Measurements from ENCODE around the gene GYPC.

Gene GYPC

DNA sequence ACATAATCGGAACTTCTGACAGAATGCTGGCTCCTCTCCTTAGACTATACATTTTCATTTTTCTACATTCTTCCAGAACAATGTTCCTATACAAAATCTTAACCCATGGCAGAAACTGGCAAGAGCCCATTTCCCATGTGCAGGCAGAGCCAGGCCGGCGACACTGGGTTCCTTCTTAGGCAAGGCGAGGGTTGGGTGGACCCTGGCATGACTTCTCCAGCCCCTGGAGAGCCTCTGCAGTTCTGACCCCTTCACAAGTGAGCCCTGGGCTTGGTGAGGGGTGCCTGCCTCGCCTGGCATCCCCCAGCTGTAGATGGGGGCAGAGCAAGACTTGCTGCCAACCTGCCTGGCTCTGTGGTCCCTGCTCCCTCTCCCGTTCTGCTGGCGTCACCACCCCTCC is 5.0 kb downstream of the GYPC start:
- Histone ChIP-seq H3K4me3 (ENCODE audit: low read depth, low read length, poor library complexity, severe bottlenecking) (no peak overlapping the region), H3K27me3 (ENCODE audit: insufficient read depth, low read length) (no peaks in the 10 kb centered on the region), H3K27ac (ENCODE audit: low read depth, low read length, poor library complexity, severe bottlenecking) (no peak overlapping the region), H3K9me3 (ENCODE audit: low read length) (no peaks in the 10 kb centered on the region), H2AFZ (ENCODE audit: low read length) (no peak overlapping the region), H3K9ac (ENCODE audit: low read length) (no peak overlapping the region), H3K4me2 (ENCODE audit: low read length) (no peak overlapping the region), H3F3A (ENCODE audit: insufficient read depth, low read length) (no peaks in the 10 kb centered on the region), H4K20me1 (ENCODE audit: insufficient read depth, low read length) (no peaks in the 10 kb centered on the region), H3K4me1 (ENCODE audit: insufficient read depth, low read length, severe bottlenecking) (no peaks in the 10 kb centered on the region), H3K79me2 (ENCODE audit: insufficient read depth, low read length) (no peaks in the 10 kb centered on the region), H3K9me2 (ENCODE audit: low read depth, low read length) (no peaks in the 10 kb centered on the region), H3K36me3 (ENCODE audit: insufficient read depth, low read length) (no peaks in the 10 kb centered on the region)
- no peak for TF ChIP-seq EZH2 (IDR thresholded peaks at IDR 0.05; ENCODE audit: borderline replicate concordance, low read length)
- TF ChIP-seq, protein P1, sequence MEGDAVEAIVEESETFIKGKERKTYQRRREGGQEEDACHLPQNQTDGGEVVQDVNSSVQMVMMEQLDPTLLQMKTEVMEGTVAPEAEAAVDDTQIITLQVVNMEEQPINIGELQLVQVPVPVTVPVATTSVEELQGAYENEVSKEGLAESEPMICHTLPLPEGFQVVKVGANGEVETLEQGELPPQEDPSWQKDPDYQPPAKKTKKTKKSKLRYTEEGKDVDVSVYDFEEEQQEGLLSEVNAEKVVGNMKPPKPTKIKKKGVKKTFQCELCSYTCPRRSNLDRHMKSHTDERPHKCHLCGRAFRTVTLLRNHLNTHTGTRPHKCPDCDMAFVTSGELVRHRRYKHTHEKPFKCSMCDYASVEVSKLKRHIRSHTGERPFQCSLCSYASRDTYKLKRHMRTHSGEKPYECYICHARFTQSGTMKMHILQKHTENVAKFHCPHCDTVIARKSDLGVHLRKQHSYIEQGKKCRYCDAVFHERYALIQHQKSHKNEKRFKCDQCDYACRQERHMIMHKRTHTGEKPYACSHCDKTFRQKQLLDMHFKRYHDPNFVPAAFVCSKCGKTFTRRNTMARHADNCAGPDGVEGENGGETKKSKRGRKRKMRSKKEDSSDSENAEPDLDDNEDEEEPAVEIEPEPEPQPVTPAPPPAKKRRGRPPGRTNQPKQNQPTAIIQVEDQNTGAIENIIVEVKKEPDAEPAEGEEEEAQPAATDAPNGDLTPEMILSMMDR (IDR thresholded peaks at IDR 0.05; ENCODE audit: low read length) = no peak

DNA sequence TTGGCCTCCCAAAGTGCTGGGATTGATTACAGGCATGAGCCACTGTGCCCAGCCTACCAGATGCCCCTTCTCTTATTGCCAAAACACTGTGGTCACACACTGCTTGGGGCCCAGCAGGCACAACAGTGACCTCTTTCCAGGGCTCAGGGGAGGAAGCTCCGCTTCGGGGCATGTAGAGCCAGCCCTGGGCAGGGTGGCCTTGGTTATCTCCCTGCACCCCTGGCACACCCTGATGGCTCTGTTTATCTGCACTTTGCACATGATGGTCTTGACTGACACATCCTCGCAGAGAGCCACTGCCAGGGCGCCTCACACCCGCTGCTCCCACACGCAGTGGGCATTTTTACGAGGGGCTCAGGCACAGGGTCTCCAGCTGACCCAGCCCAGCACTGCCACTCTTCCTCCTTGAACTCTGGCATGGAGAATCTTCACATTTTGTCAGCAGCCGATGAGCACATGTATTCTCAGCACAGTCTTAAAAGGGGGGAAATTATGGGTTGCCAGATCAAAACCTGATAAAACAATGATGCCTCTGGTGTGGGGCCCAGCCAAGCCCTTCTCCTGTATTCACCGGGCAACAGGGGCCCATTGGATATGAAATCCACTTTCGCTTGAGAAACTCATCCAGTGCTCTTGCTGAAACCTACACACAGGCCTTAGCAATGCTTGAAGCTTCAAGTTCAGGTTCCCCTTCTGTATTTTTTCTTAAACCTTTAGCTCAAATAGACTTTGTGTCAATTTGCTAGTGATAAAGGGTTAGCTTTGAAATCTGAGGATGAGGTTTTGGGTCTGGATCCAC is 5.9 kb downstream of the GYPC start:
- Histone ChIP-seq H4K20me1 (ENCODE audit: insufficient read depth, low read length) (no peaks in the 10 kb centered on the region), H3K27ac (ENCODE audit: low read depth, low read length, poor library complexity, severe bottlenecking) (no peak overlapping the region), H3K4me2 (ENCODE audit: low read length) (no peak overlapping the region), H3K9me2 (ENCODE audit: low read depth, low read length) (no peaks in the 10 kb centered on the region), H3K9me3 (ENCODE audit: low read length) (no peaks in the 10 kb centered on the region), H3K4me3 (ENCODE audit: low read depth, low read length, poor library complexity, severe bottlenecking) (no peak overlapping the region), H3K4me1 (ENCODE audit: insufficient read depth, low read length, severe bottlenecking) (no peaks in the 10 kb centered on the region), H2AFZ (ENCODE audit: low read length) (no peak overlapping the region), H3K27me3 (ENCODE audit: insufficient read depth, low read length) (no peaks in the 10 kb centered on the region), H3K9ac (ENCODE audit: low read length) (no peak overlapping the region), H3F3A (ENCODE audit: insufficient read depth, low read length) (no peaks in the 10 kb centered on the region), H3K79me2 (ENCODE audit: insufficient read depth, low read length) (no peaks in the 10 kb centered on the region), H3K36me3 (ENCODE audit: insufficient read depth, low read length) (no peaks in the 10 kb centered on the region)
- TF ChIP-seq, protein P1 (IDR thresholded peaks at IDR 0.05; ENCODE audit: low read length) = no peak
- no peak for TF ChIP-seq EZH2 (IDR thresholded peaks at IDR 0.05; ENCODE audit: borderline replicate concordance, low read length)

DNA sequence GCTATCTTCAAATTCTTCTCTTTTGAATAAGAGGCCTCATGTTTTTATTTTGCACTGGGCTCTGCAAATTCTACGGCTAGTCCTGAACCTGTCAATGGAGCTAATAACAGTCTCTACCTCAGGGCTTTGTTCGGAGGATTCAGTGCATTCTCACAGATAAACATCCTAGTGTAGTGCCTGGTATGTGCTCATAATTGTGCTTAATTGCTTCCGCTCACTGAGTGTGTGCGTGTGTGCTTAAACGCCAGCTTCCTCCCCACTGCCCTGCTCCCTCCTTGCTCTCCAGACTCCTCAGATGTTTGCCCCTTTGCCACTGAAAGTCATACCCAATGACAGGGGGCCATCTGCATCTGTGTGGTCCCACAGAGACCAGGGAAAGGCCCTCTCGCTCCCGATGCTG is 6.7 kb downstream of the GYPC start:
- Histone ChIP-seq H3K27me3 (ENCODE audit: insufficient read depth, low read length) (no peaks in the 10 kb centered on the region), H4K20me1 (ENCODE audit: insufficient read depth, low read length) (no peaks in the 10 kb centered on the region), H3K79me2 (ENCODE audit: insufficient read depth, low read length) (no peaks in the 10 kb centered on the region), H3K9me3 (ENCODE audit: low read length) (no peaks in the 10 kb centered on the region), H2AFZ (ENCODE audit: low read length) (no peak overlapping the region), H3K4me2 (ENCODE audit: low read length) (no peak overlapping the region), H3K9me2 (ENCODE audit: low read depth, low read length) (no peaks in the 10 kb centered on the region), H3K4me3 (ENCODE audit: low read depth, low read length, poor library complexity, severe bottlenecking) (no peak overlapping the region), H3K36me3 (ENCODE audit: insufficient read depth, low read length) (no peaks in the 10 kb centered on the region), H3F3A (ENCODE audit: insufficient read depth, low read length) (no peaks in the 10 kb centered on the region), H3K9ac (ENCODE audit: low read length) (no peak overlapping the region), H3K4me1 (ENCODE audit: insufficient read depth, low read length, severe bottlenecking) (no peaks in the 10 kb centered on the region), H3K27ac (ENCODE audit: low read depth, low read length, poor library complexity, severe bottlenecking) (no peak overlapping the region)
- TF ChIP-seq, protein P1 (IDR thresholded peaks at IDR 0.05; ENCODE audit: low read length) = no peak
- no peak for TF ChIP-seq EZH2 (IDR thresholded peaks at IDR 0.05; ENCODE audit: borderline replicate concordance, low read length)
